Measurements from ENCODE around the gene CDH13.

Gene CDH13

GRCh38 chr16:82878466-82878865 lies 251.7 kb downstream of the CDH13 start:
- Mint-ChIP-seq H3K4me1 (peaks cover 16% of the 10 kb centered on the region), H3K27me3 (ENCODE audit: low read depth, poor library complexity) (peaks cover 9% of the 10 kb centered on the region), H3K27ac (no peak overlapping the region), H3K9me3 (no peaks in the 10 kb centered on the region), H3K36me3 (ENCODE audit: low read depth) (no peaks in the 10 kb centered on the region), H3K4me3 (no peak overlapping the region)
- no peak for DNase-seq
- TF ChIP-seq, protein P1, sequence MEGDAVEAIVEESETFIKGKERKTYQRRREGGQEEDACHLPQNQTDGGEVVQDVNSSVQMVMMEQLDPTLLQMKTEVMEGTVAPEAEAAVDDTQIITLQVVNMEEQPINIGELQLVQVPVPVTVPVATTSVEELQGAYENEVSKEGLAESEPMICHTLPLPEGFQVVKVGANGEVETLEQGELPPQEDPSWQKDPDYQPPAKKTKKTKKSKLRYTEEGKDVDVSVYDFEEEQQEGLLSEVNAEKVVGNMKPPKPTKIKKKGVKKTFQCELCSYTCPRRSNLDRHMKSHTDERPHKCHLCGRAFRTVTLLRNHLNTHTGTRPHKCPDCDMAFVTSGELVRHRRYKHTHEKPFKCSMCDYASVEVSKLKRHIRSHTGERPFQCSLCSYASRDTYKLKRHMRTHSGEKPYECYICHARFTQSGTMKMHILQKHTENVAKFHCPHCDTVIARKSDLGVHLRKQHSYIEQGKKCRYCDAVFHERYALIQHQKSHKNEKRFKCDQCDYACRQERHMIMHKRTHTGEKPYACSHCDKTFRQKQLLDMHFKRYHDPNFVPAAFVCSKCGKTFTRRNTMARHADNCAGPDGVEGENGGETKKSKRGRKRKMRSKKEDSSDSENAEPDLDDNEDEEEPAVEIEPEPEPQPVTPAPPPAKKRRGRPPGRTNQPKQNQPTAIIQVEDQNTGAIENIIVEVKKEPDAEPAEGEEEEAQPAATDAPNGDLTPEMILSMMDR (IDR thresholded peaks at IDR 0.05) = no peak

GRCh38 chr16:82880346-82880745 lies 253.6 kb downstream of the CDH13 start:
- H3K36me3 Mint-ChIP-seq (ENCODE audit: low read depth) = no peaks in the 10 kb centered on the region
- H3K27ac Mint-ChIP-seq = no peak overlapping the region
- no peaks in the 10 kb centered on the region for H3K9me3 Mint-ChIP-seq
- DNase-seq = no peak
- TF ChIP-seq, protein P1 (IDR thresholded peaks at IDR 0.05) = no peak
- no peak overlapping the region for H3K4me3 Mint-ChIP-seq
- peaks cover 20% of the 10 kb centered on the region for H3K4me1 Mint-ChIP-seq
- H3K27me3 Mint-ChIP-seq (ENCODE audit: low read depth, poor library complexity) = peaks cover 9% of the 10 kb centered on the region

DNA sequence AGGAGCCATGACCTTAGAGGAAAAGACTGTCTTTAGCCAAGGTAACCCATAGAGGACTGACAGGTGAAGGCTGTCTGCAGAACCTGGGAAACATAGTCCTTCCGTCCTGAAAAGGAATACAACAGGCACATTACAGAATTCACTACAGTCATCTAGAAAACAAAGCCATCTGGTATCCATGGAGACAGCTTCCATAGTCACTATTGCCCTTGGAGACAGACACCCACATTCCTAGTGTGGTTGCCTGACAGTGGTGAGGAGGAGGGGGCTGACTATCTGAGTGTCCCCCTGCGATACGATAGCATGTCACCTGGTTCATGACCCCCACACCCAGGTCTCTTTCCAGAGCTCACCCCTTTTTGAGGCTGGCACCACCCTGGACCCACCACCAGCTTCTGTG lies 254.7 kb downstream of the CDH13 start:
- H3K4me3 Mint-ChIP-seq = no peak overlapping the region
- H3K4me1 Mint-ChIP-seq = peaks cover 23% of the 10 kb centered on the region
- TF ChIP-seq, protein P1 (IDR thresholded peaks at IDR 0.05) = no peak
- H3K9me3 Mint-ChIP-seq = no peaks in the 10 kb centered on the region
- no peak for DNase-seq
- H3K27ac Mint-ChIP-seq = no peak overlapping the region
- no peaks in the 10 kb centered on the region for H3K36me3 Mint-ChIP-seq (ENCODE audit: low read depth)
- peaks cover 9% of the 10 kb centered on the region for H3K27me3 Mint-ChIP-seq (ENCODE audit: low read depth, poor library complexity)

DNA sequence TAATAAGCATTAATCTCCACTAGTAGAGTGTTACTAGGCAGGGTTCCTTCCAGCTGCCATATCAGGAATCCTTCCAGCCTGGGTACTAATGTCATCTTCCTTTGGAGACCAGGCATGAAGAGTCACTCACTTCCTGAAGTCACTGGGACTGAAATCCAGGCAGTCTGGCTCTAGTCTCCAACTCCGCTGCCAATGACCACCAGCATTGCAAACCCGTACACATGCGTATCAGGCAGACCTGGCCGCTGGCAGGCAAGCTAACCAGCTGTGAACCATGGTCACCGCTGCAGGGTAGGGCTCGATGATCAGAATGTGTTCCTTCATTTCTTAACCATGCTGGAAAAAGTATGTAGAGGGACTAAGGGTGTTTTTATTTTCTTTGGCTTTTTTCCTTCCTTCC lies 255.5 kb downstream of the CDH13 start:
- no peaks in the 10 kb centered on the region for H3K36me3 Mint-ChIP-seq (ENCODE audit: low read depth)
- peaks cover 30% of the 10 kb centered on the region for H3K4me1 Mint-ChIP-seq
- TF ChIP-seq, protein P1 (IDR thresholded peaks at IDR 0.05) = no peak
- DNase-seq = no peak
- H3K27ac Mint-ChIP-seq = no peak overlapping the region
- no peaks in the 10 kb centered on the region for H3K9me3 Mint-ChIP-seq
- peaks cover 9% of the 10 kb centered on the region for H3K27me3 Mint-ChIP-seq (ENCODE audit: low read depth, poor library complexity)
- no peak overlapping the region for H3K4me3 Mint-ChIP-seq

DNA sequence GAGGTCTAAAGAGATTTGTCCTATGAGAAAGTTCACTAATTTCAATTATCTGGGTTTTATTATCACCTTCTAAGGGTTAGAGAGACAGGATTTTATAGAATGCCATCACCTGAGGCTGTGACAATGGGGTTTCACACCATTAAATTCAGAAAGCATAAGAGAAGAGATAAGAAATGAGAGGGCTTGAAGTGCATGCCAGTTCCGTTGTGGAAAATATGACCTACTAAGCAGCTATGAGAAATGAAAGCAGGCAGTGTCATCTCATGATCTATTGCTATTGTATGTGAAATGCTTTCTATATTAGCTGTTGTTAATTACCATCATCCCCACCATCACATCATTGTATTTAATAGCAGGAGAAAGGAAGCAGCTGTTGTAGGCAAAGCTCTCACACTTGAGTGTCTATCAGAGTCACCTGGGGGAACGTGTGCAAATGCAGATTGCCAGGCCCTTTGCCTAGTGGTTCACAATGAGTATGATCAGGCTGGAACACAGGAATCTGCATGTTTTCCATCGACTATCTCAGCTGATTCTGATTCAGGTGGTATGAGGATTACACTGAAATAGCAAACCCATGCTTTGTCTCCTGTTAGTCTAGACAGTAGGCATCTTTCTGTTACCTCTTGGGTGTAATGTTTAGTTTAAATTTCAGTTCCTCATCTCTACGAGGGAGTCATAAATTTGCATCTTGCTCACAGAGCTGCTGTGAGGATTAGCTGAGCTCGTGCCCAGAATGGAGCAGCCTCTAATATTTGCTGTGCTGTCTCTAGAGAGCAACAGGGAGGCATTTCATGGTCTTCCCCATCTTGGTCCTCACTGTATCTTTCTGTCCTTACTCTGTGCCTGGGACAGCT lies 256.4 kb downstream of the CDH13 start:
- Mint-ChIP-seq H3K9me3 (no peaks in the 10 kb centered on the region), H3K27me3 (ENCODE audit: low read depth, poor library complexity) (peaks cover 9% of the 10 kb centered on the region), H3K4me3 (no peak overlapping the region), H3K27ac (no peak overlapping the region), H3K4me1 (peaks cover 39% of the 10 kb centered on the region), H3K36me3 (ENCODE audit: low read depth) (no peaks in the 10 kb centered on the region)
- TF ChIP-seq, protein P1 (IDR thresholded peaks at IDR 0.05) = no peak
- no peak for DNase-seq

All from nephron progenitor cell (in vitro differentiated cells).